Kidney (tissue), 14 donors: ENCODE data around the gene EEPD1. TPM values are rescaled to one million over a fixed set of nuclear protein-coding genes. Genes with fewer than 3 reads are reported as not detected.

Experiments
- DNase-seq, 5 donors: peaks; one replicate each; pipeline ENCODE4 v3.0.0-alpha.2; 2013 to 2020
- FAIRE-seq: peaks from 2 replicates; lab custom pipeline; 2012; peaks lifted over from hg19 to GRCh38; lab: Jason Lieb, UNC
- H3K27ac ChIP-seq, 2 donors: one replicate each; pipeline ENCODE4 v1.7.0; 2013; ENCODE audit warnings: low read depth in 2 of 2, low read length in 2 of 2, inconsistent platforms in 1 of 2
- H3K27me3 ChIP-seq: one replicate; pipeline ENCODE4 v1.7.1; 2013; ENCODE audit warnings: low read length, inconsistent platforms; ENCODE audit not compliant: control insufficient read depth, insufficient read depth
- H3K36me3 ChIP-seq, 3 donors: one replicate each; pipeline versions ENCODE4 v1.7.0 to v1.7.1; 2013; ENCODE audit warnings: low read length in 3 of 3, control low read depth in 1 of 3, inconsistent platforms in 1 of 3; ENCODE audit not compliant: insufficient read depth in 3 of 3, control insufficient read depth in 2 of 3
- H3K4me1 ChIP-seq, 3 donors: one replicate each; pipeline versions ENCODE4 v1.7.0 to v1.7.1; 2013; ENCODE audit warnings: low read length in 3 of 3, inconsistent platforms in 1 of 3, low read depth in 1 of 3; ENCODE audit not compliant: control insufficient read depth in 2 of 3, insufficient read depth in 2 of 3
- H3K4me3 ChIP-seq, 3 donors: one replicate each; pipeline versions ENCODE4 v1.7.0 to v1.8.1; 2013; ENCODE audit warnings: low read length in 3 of 3, control low read depth in 1 of 3, inconsistent platforms in 1 of 3
- H3K9ac ChIP-seq, 3 donors: one replicate each; pipeline versions ENCODE4 v1.7.0 to v1.7.1; 2013; ENCODE audit warnings: low read length in 3 of 3, control low read depth in 1 of 3, inconsistent platforms in 1 of 3
- H3K9me3 ChIP-seq, 3 donors: one replicate each; pipeline versions ENCODE4 v1.7.0 to v1.7.1; 2013; ENCODE audit warnings: low read length in 3 of 3, control low read depth in 1 of 3, inconsistent platforms in 1 of 3; ENCODE audit not compliant: control insufficient read depth in 2 of 3, insufficient read depth in 1 of 3
- intact Hi-C: fragments of 100-400 bp; cut with DNase I; formaldehyde crosslinking; loops from one replicate; pipeline ENCODE4 v1.11.1; 2022
- polyA plus RNA-seq: library from polyadenylated mRNA; stranded (reverse); fragments of 350-450 nt; fragmentation: Illumina TruSeq; extraction: RNeasy Lipid Tissue Mini Kit (QIAGEN cat#74804); gene quantifications from one replicate; pipeline ENCODE4 v1.2.3, GENCODE V29; 2014; ENCODE audit warnings: low read depth, low replicate concordance; ENCODE audit not compliant: insufficient read depth
- total RNA-seq: library from RNA; stranded (reverse); fragmentation: NEBNext Ultra II Directional; extraction: Animal tissue kit (Norgen Biotek cat#: 25700); gene quantifications from one replicate; pipeline ENCODE4 v1.2.1, GENCODE V29; 2021
- TF ChIP-seq, protein P1 (sequence below): IDR thresholded peaks from 3 replicates; pipeline ENCODE4 v1.5.1; 2012; ENCODE audit warnings: mild to moderate bottlenecking, moderate library complexity, borderline replicate concordance; ENCODE audit not compliant: insufficient read depth; ENCODE audit errors: extremely low read depth
- donor health status: control.
- donor health status: control.
- donor health status: control.
- donor health status: control.
- donor health status: control.
- donor health status: DM: yes; HTN: yes; CAD: no.
- donor health status: Normal renal cell carcinoma (clear cell type).

The EEPD1 gene
- total and polyA plus RNA-seq, 2 donors from 2014 or later: 6.3 to 6.4 TPM

DNA sequence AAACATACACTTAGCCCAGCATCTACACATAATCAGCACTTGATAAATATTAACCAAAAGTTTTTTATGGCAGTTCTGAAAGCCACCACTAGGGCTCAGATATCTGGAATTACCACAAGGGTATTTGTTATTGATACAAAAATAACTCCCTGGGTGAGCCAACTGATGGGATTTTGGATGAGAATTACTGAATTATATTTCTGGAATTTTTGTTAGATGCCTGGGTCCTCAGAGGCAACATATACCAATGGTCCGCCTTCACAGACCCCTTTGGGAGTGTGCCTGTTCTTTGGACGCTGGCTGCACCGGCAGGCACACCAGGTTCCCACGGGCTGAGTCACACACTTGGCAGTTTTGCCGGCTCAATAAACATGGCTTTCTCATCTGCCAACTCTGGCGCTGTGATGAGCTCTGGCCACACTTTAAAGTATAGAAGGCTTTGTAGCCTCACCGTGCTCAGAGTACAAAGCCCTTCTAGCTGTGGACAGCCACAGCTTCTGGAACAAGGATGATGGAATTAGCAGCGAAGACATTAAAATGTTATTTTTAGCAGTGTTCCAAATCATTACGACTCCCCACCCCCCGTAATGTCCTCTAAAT is 24.5 kb upstream of the EEPD1 start:
- Histone ChIP-seq H3K27ac (no peak overlapping the region), H3K27me3 (no peaks in the 10 kb centered on the region), H3K36me3 (no peaks in the 10 kb centered on the region), H3K4me3 (peak overlapping the region in 1 of 3 donors; percentile 41), H3K9ac (peak overlapping the region in 1 of 3 donors; percentile 38), H3K9me3 (no peaks in the 10 kb centered on the region), H3K4me1 (peaks cover 0 to 4% (median 0%) of the 10 kb centered on the region in 3 donors)
- TF ChIP-seq, protein P1, sequence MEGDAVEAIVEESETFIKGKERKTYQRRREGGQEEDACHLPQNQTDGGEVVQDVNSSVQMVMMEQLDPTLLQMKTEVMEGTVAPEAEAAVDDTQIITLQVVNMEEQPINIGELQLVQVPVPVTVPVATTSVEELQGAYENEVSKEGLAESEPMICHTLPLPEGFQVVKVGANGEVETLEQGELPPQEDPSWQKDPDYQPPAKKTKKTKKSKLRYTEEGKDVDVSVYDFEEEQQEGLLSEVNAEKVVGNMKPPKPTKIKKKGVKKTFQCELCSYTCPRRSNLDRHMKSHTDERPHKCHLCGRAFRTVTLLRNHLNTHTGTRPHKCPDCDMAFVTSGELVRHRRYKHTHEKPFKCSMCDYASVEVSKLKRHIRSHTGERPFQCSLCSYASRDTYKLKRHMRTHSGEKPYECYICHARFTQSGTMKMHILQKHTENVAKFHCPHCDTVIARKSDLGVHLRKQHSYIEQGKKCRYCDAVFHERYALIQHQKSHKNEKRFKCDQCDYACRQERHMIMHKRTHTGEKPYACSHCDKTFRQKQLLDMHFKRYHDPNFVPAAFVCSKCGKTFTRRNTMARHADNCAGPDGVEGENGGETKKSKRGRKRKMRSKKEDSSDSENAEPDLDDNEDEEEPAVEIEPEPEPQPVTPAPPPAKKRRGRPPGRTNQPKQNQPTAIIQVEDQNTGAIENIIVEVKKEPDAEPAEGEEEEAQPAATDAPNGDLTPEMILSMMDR: no peak
- peak in 4 of 5 donors; percentile 35 to 90 (median 60) for DNase-seq
- FAIRE-seq: no peak
- intact Hi-C loops: no loop called here

DNA sequence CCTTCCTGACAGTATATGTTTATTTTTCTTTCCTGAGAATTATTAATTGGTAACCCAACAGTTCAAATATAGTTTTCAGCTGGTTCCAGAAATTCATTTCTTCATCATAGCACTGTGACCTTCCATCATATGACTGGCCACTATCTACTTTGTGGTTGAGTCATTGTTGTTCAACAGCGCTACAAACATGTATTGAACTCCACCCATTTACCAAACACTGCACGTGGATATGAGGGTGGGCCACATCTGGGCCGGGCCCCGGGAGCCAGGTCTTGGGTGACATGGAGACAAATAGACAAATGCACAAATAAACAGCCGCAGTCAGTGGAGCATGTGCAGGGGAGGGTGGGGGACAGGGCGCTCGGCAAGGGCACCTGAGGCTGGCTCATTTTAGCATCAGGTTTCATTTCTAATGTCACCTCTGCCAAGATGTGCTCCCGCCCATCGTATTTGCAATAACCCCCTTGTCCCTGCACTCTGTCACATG is 24.0 kb upstream of the EEPD1 start:
- Histone ChIP-seq H3K4me3 (peak overlapping the region in 1 of 3 donors; percentile 41), H3K9me3 (no peaks in the 10 kb centered on the region), H3K36me3 (no peaks in the 10 kb centered on the region), H3K27ac (no peak overlapping the region), H3K27me3 (no peaks in the 10 kb centered on the region), H3K4me1 (peaks cover 0 to 4% (median 0%) of the 10 kb centered on the region in 3 donors), H3K9ac (peak overlapping the region in 1 of 3 donors; percentile 38)
- DNase-seq: peak in 4 of 5 donors; percentile 34 to 84 (median 40)
- no peak for FAIRE-seq
- intact Hi-C loops: no loop called here
- TF ChIP-seq, protein P1: no peak

DNA sequence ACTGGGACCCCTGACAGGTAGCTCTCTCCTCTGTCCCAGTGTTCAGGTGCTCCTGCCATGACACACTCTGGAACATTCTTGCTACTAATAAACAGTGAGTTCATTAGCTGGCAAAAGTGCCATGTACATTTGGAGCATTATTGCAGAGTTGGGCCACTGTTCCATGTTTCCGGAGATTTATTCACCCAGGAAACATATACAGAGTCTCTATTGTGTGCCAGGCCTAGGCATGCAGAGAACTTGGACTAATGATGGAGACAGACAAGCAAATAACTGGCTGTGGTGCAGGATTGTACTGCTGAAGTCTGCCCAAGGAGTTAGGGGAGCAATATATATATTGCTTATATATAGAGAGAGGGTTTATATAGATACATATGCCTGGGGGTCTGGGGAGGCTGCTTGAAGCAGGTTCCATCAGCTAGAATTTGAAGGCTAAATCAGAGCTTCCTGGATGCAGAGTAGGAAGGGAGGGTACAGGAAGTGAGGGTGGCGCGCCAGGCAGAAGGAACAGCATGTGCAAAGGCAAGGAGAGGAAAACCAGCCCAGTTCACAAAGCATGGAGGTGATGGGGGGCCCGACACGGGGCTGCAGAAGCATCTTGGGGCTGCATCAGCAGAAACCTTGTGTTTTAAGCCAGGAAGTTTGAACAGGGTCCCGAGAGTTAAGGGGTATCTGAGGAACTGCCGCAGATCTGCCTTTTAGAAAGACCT is 22.7 kb upstream of the EEPD1 start:
- H3K4me3 ChIP-seq: no peak overlapping the region
- DNase-seq (no peak), FAIRE-seq (no peak)
- intact Hi-C loops: no loop called here
- peaks cover 0 to 4% (median 0%) of the 10 kb centered on the region in 3 donors for H3K4me1 ChIP-seq
- no peaks in the 10 kb centered on the region for H3K9me3 ChIP-seq
- no peak overlapping the region for H3K27ac ChIP-seq
- H3K9ac ChIP-seq: no peak overlapping the region
- TF ChIP-seq, protein P1: no peak
- H3K36me3 ChIP-seq: no peaks in the 10 kb centered on the region
- H3K27me3 ChIP-seq: no peaks in the 10 kb centered on the region
